ENCODE measurements around the gene ADAMTSL1. TPM values are rescaled to one million over a fixed set of nuclear protein-coding genes. Genes with fewer than 3 reads are reported as not detected.

The ADAMTSL1 gene
- total and polyA plus RNA-seq, 9 of the 15 experiments (the other 6 are each of a cell fraction or from before 2014, with no cell fraction given) = 0.01 TPM; not detected in 8

- in situ Hi-C loops (cut with MboI) (no loop called here), intact Hi-C loops (cut with micrococcal nuclease) (no loop called here)
- ATAC-seq (no peak), DNase-seq (ENCODE audit: extremely low read depth in 1 of 4, low spot score in 3 of 4) (no peak), FAIRE-seq (no peak)
- Histone ChIP-seq H2AFZ (ENCODE audit: low read depth, low read length) (no peak overlapping the region), H3K9me3 (replicated peaks; ENCODE audit: control insufficient read depth, insufficient read depth, low read depth, low read length) (no peaks in the 10 kb centered on the region), H3K4me2 (ENCODE audit: insufficient read depth, low read length) (no peak overlapping the region), H3K4me3 (no peak overlapping the region), H3K36me3 (ENCODE audit: control insufficient read depth, insufficient read depth, low read length) (no peaks in the 10 kb centered on the region), H3K4me1 (replicated peaks in 1 of 2; ENCODE audit: control insufficient read depth in 2 of 2, insufficient read depth in 2 of 2, low read length in 2 of 2) (no peaks in the 10 kb centered on the region), H3K9me1 (ENCODE audit: control insufficient read depth, insufficient read depth, low read length) (no peaks in the 10 kb centered on the region), H4K20me1 (replicated peaks; ENCODE audit: control insufficient read depth, insufficient read depth, low read length) (no peaks in the 10 kb centered on the region), H3K9ac (ENCODE audit: insufficient read depth in 1 of 2, low read depth in 2 of 2, low read length in 2 of 2) (no peak overlapping the region), H3K27ac (ENCODE audit: extremely low read depth, low read depth, low read length) (no peak overlapping the region), H3K27me3 (ENCODE audit: control insufficient read depth in 2 of 2, insufficient read depth in 2 of 2, low read length in 2 of 2) (no peaks in the 10 kb centered on the region), H3K79me2 (ENCODE audit: control insufficient read depth, insufficient read depth, low read length) (no peaks in the 10 kb centered on the region)
- WGBS (ENCODE audit: insufficient coverage, low coverage, missing lambda C conversion rate) = 0% methylated on average over 13 of the region's 15 CpGs
- POLR2A ChIA-PET = no interaction called here
- CTCF ChIA-PET (ENCODE audit: low intra/inter-chr PET ratio) = no interaction called here
- BruUV-seq (replicated peaks) = no TSS peak
- TF ChIP-seq BRD9 (IDR thresholded peaks at IDR 0.05; ENCODE audit: low read depth, partially characterized antibody) (no peak), YY1 (IDR thresholded peaks at IDR 0.05; ENCODE audit: borderline replicate concordance in 1 of 3, control insufficient read depth in 1 of 3, extremely low read depth in 1 of 3, insufficient read depth in 3 of 3, insufficient read length in 1 of 3, insufficient replicate concordance in 2 of 3, low read depth in 1 of 3, low read length in 2 of 3) (no peak), JUN (IDR thresholded peaks at IDR 0.05; ENCODE audit: borderline replicate concordance, low read depth, low read length) (no peak), JUN (CRISPR knock-in tag; IDR thresholded peaks at IDR 0.05; ENCODE audit: borderline replicate concordance) (no peak), HOXB6 (CRISPR knock-in tag; IDR thresholded peaks at IDR 0.05; ENCODE audit: borderline replicate concordance) (no peak), HMGXB4 (CRISPR knock-in tag; IDR thresholded peaks at IDR 0.05) (no peak), POLR3G (IDR thresholded peaks at IDR 0.05; ENCODE audit: extremely low read depth, insufficient read length, insufficient replicate concordance) (no peak), WHSC1 (IDR thresholded peaks at IDR 0.05; ENCODE audit: low read length) (no peak)
Observed at GRCh38 chr9:18564018-18564880, 90.3 kb downstream of the ADAMTSL1 start.

Measured in K562 (cell line).